SK-N-SH (cell line): ENCODE measurements around the gene TACC2. TPM values are rescaled to one million over a fixed set of nuclear protein-coding genes. Genes with fewer than 3 reads are reported as not detected.

ENCODE experiments used
- CTCF ChIA-PET: fragments of 300-600, 350-600 bp; formaldehyde crosslinking; extraction: SDS; loops from one replicate; lab custom pipeline; 2021; lab: Yijun Ruan, JAX
- POLR2A ChIA-PET: fragments of 350-600 bp; sonication (Branson Sonifier 250); formaldehyde crosslinking; extraction: SDS; loops from one replicate; lab custom pipeline; 2020; ENCODE audit warnings: antibody characterized with exemption, inconsistent platforms; lab: Yijun Ruan, JAX
- DNase-seq: peaks from one replicate; pipeline ENCODE4 v3.0.0; 2012
- H2AFZ ChIP-seq: fragments of 200-600 bp; sonication (generic); 2 replicates; pipeline ENCODE4 v1.8.1; 2016; ENCODE audit warnings: antibody characterized with exemption, mild to moderate bottlenecking, low read depth
- H3F3A ChIP-seq: fragments of 200-600 bp; sonication (generic); replicated peaks from 2 replicates; pipeline ENCODE3; 2016; ENCODE audit warnings: antibody characterized with exemption, mild to moderate bottlenecking; ENCODE audit not compliant: insufficient read depth
- H3K27ac ChIP-seq, 2 experiments: fragments of 200-500 bp in 1 of 2; fragments of 200-600 bp in 1 of 2; sonication (Bioruptor generic) in 1 of 2; sonication (generic), shearing (Covaris generic) in 1 of 2; 2 replicates each; pipeline versions ENCODE4 v1.5.1 to v1.6.1; 2014 to 2016; ENCODE audit warnings: low read depth in 2 of 2, inconsistent platforms in 1 of 2, low read length in 1 of 2, mild to moderate bottlenecking in 1 of 2, mixed read lengths in 1 of 2
- H3K27me3 ChIP-seq: fragments of 200-600 bp; sonication (generic), shearing (Covaris generic); 2 replicates; pipeline ENCODE4 v1.6.1; 2016; ENCODE audit warnings: mixed run types; ENCODE audit not compliant: insufficient read depth
- H3K36me3 ChIP-seq, 2 experiments: fragments of 200-500 bp in 1 of 2; fragments of 200-600 bp in 1 of 2; sonication (Bioruptor generic) in 1 of 2; sonication (generic) in 1 of 2; replicated peaks in 1 of 2; 2 replicates each; pipeline versions ENCODE3 to v1.5.1; 2014 to 2016; ENCODE audit warnings: low read length in 1 of 2, mild to moderate bottlenecking in 1 of 2; ENCODE audit not compliant: insufficient read depth in 2 of 2, control insufficient read depth in 1 of 2
- H3K4me1 ChIP-seq, 2 experiments: fragments of 200-500 bp in 1 of 2; fragments of 200-600 bp in 1 of 2; sonication (Bioruptor generic) in 1 of 2; sonication (generic), shearing (Covaris generic) in 1 of 2; 2 replicates each; pipeline versions ENCODE4 v1.5.1 to v1.6.1; 2014 to 2016; ENCODE audit warnings: low read depth in 1 of 2, low read length in 1 of 2, mixed run types in 1 of 2; ENCODE audit not compliant: insufficient read depth in 2 of 2, control insufficient read depth in 1 of 2
- H3K4me2 ChIP-seq: fragments of 200-600 bp; sonication (generic), shearing (Covaris generic); 2 replicates; pipeline ENCODE4 v1.6.1; 2017; ENCODE audit warnings: mixed run types
- H3K4me3 ChIP-seq, 2 experiments: fragments of 200-500 bp in 1 of 2; fragments of 200-600 bp in 1 of 2; sonication (Bioruptor generic) in 1 of 2; sonication (generic), shearing (Covaris generic) in 1 of 2; 2 replicates each; pipeline versions ENCODE4 v1.5.1 to v1.8.1; 2014 to 2016; ENCODE audit warnings: low read depth in 2 of 2, inconsistent platforms in 1 of 2, low read length in 1 of 2, mild to moderate bottlenecking in 1 of 2, mixed read lengths in 1 of 2, moderate library complexity in 1 of 2
- H3K79me2 ChIP-seq: fragments of 200-600 bp; sonication (generic); 2 replicates; pipeline ENCODE4 v1.8.1; 2017; ENCODE audit warnings: mild to moderate bottlenecking; ENCODE audit not compliant: insufficient read depth
- H3K9ac ChIP-seq: fragments of 200-600 bp; sonication (generic); 2 replicates; pipeline ENCODE4 v1.6.1; 2017; ENCODE audit warnings: mixed run types
- H3K9me2 ChIP-seq: fragments of 200-600 bp; sonication (generic); 2 replicates; pipeline ENCODE4 v1.6.1; 2017; ENCODE audit warnings: mixed run types
- H3K9me3 ChIP-seq: fragments of 200-600 bp; sonication (generic); 2 replicates; pipeline ENCODE4 v1.6.1; 2017; ENCODE audit warnings: mixed run types, mild to moderate bottlenecking, moderate library complexity
- H4K20me1 ChIP-seq: fragments of 200-600 bp; sonication (generic); 2 replicates; pipeline ENCODE4 v1.6.1; 2017; ENCODE audit warnings: mild to moderate bottlenecking, mixed run types; ENCODE audit not compliant: insufficient read depth
- EZH2phosphoT487 ChIP-seq: fragments of 200-600 bp; sonication (generic); IDR thresholded peaks from 2 replicates; pipeline ENCODE4 v1.6.1; 2017; ENCODE audit warnings: low read depth, mixed run types, mild to moderate bottlenecking, antibody characterized with exemption, moderate library complexity, borderline replicate concordance
- FOSL2 ChIP-seq: IDR thresholded peaks from 2 replicates; pipeline ENCODE4 v1.4.0; 2012; ENCODE audit warnings: low read depth, mild to moderate bottlenecking, moderate library complexity, borderline replicate concordance
- RAD21 ChIP-seq: IDR thresholded peaks from 2 replicates; pipeline ENCODE4 v1.6.1; 2012; ENCODE audit warnings: mild to moderate bottlenecking, low read length
- SIN3A ChIP-seq: IDR thresholded peaks from 2 replicates; pipeline ENCODE4 v1.6.1; 2012; ENCODE audit warnings: low read depth, mild to moderate bottlenecking, low read length, moderate library complexity, borderline replicate concordance
- SMC3 ChIP-seq: IDR thresholded peaks from 2 replicates; pipeline ENCODE4 v1.6.1; 2012; ENCODE audit warnings: low read depth, low read length, improper control_type of control experiment
- TCF12 ChIP-seq: IDR thresholded peaks from 2 replicates; pipeline ENCODE4 v1.4.0; 2012
- TEAD4 ChIP-seq: IDR thresholded peaks from 2 replicates; pipeline ENCODE4 v1.4.0; 2012; ENCODE audit warnings: mild to moderate bottlenecking, borderline replicate concordance; ENCODE audit not compliant: insufficient read depth
- WGBS: methylation state at CpG from one replicate; pipeline ENCODE4 v1.1.6; 2017; ENCODE audit warnings: low lambda C conversion rate; 5-methylcytosine and 5-hydroxymethylcytosine counted together
- polyA plus RNA-seq, 3 experiments: library from polyadenylated mRNA; depleted of rRNA; stranded (reverse); fragments of >200 nt; gene quantifications; 2 replicates each; pipeline ENCODE4 v1.2.3, GENCODE V29; 2012
- TF ChIP-seq, protein P1 (sequence below): fragments of 200-600 bp; sonication (generic); IDR thresholded peaks from 2 replicates; pipeline ENCODE4 v1.6.1; 2017; ENCODE audit warnings: antibody characterized with exemption, mild to moderate bottlenecking, moderate library complexity

The TACC2 gene
- polyA plus RNA-seq, 1 of the 3 experiments (the other 2 are of a cell fraction) = 8.8 TPM

- peaks cover 6% of the 10 kb centered on the region for H3K79me2 ChIP-seq
- peaks cover 10% of the 10 kb centered on the region for H3F3A ChIP-seq
- CTCF ChIA-PET = interaction anchor here (0.8 to 1.2 kb wide), 2 partner anchors 11 to 19 kb away, joined by 3 to 6 read pairs; no protein-coding TSS in a partner anchor
- H3K9me3 ChIP-seq = no peaks in the 10 kb centered on the region
- no peak overlapping the region for H3K27ac ChIP-seq
- no peak overlapping the region for H3K4me2 ChIP-seq
- H3K4me1 ChIP-seq = peaks cover 5 to 14% of the 10 kb centered on the region in 2 experiments; a peak in 3 of 4 replicates
- H3K9me2 ChIP-seq = no peaks in the 10 kb centered on the region
- WGBS = 84% methylated on average over 5 of the region's 8 CpGs
- no peaks in the 10 kb centered on the region for H3K27me3 ChIP-seq
- no peak overlapping the region for H3K9ac ChIP-seq
- H3K36me3 ChIP-seq = no peaks in the 10 kb centered on the region
- no peaks in the 10 kb centered on the region for H4K20me1 ChIP-seq
- no peak for TF ChIP-seq SMC3
- TF ChIP-seq, protein P1, sequence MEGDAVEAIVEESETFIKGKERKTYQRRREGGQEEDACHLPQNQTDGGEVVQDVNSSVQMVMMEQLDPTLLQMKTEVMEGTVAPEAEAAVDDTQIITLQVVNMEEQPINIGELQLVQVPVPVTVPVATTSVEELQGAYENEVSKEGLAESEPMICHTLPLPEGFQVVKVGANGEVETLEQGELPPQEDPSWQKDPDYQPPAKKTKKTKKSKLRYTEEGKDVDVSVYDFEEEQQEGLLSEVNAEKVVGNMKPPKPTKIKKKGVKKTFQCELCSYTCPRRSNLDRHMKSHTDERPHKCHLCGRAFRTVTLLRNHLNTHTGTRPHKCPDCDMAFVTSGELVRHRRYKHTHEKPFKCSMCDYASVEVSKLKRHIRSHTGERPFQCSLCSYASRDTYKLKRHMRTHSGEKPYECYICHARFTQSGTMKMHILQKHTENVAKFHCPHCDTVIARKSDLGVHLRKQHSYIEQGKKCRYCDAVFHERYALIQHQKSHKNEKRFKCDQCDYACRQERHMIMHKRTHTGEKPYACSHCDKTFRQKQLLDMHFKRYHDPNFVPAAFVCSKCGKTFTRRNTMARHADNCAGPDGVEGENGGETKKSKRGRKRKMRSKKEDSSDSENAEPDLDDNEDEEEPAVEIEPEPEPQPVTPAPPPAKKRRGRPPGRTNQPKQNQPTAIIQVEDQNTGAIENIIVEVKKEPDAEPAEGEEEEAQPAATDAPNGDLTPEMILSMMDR = no peak
- TF ChIP-seq, all 33 proteins: peak for 0
- Histone ChIP-seq H3K4me3 (no peak overlapping the region), H2AFZ (no peak overlapping the region)
- POLR2A ChIA-PET = interaction anchor here (1.4 kb wide), 1 partner anchor 16 kb away, joined by 3 read pairs; no protein-coding TSS in a partner anchor
- no peak for DNase-seq
Measured at GRCh38 chr10:122123186-122123585, 134.2 kb downstream of the TACC2 start.

GRCh38 chr10:122124342-122124741 is 135.4 kb downstream of the TACC2 start:
- Histone ChIP-seq H3K9me2 (no peaks in the 10 kb centered on the region), H4K20me1 (no peaks in the 10 kb centered on the region), H2AFZ (no peak overlapping the region), H3K4me2 (no peak overlapping the region), H3K9me3 (no peaks in the 10 kb centered on the region), H3F3A (peaks cover 17% of the 10 kb centered on the region), H3K79me2 (peaks cover 6% of the 10 kb centered on the region), H3K4me3 (no peak overlapping the region), H3K27ac (no peak overlapping the region), H3K27me3 (no peaks in the 10 kb centered on the region), H3K36me3 (no peaks in the 10 kb centered on the region), H3K4me1 (peaks cover 5 to 14% of the 10 kb centered on the region in 2 experiments; a peak in 3 of 4 replicates), H3K9ac (no peak overlapping the region)
- WGBS = 97% methylated on average over 9 of the region's 9 CpGs
- CTCF ChIA-PET = no interaction called here
- no peak for DNase-seq
- POLR2A ChIA-PET = no interaction called here
- TF ChIP-seq SIN3A = no peak
- no peak for TF ChIP-seq EZH2phosphoT487
- TF ChIP-seq TCF12 = no peak
- TF ChIP-seq TEAD4 = no peak
- no peak for TF ChIP-seq RAD21
- TF ChIP-seq, protein P1 = no peak
- no peak for TF ChIP-seq FOSL2
